GM20000 (cell line): ENCODE data around the gene OR7C2.
"Not testable (repeated sequence)": the region's sequence is repeated elsewhere in the genome, so short reads cannot be mapped to it uniquely, and the experiment has no call there.

Experiments used
- DNase-seq: peaks from one replicate; pipeline ENCODE4 v3.0.0; 2012; ENCODE audit warnings: low spot score
- CTCF ChIP-seq: IDR thresholded peaks from 2 replicates; pipeline ENCODE4 v1.5.1; 2012; ENCODE audit warnings: mild to moderate bottlenecking, control low read depth; ENCODE audit errors: extremely low read depth, missing control alignments

OR7C2 gene

GRCh38 chr19:14943601-14944000 is 2.3 kb downstream of the OR7C2 start:
- DNase-seq, result peak; percentile 54
- TF ChIP-seq CTCF, result no peak

- DNase-seq, result no peak
- TF ChIP-seq CTCF, result no peak
Observed at GRCh38 chr19:14944456-14944855, 3.2 kb downstream of the OR7C2 start.

GRCh38 chr19:14949413-14949812 is 8.1 kb downstream of the OR7C2 start:
- DNase-seq, result not testable (repeated sequence)

GRCh38 chr19:14949876-14950275 is 8.6 kb downstream of the OR7C2 start:
- TF ChIP-seq CTCF, result no peak
- DNase-seq, result no peak

GRCh38 chr19:14950421-14950820 is 9.1 kb downstream of the OR7C2 start:
- no peak for DNase-seq
- no peak for TF ChIP-seq CTCF

- TF ChIP-seq CTCF, result no peak
- DNase-seq, result no peak
Observed at GRCh38 chr19:14952767-14953166, 11.5 kb downstream of the OR7C2 start.

GRCh38 chr19:14954071-14954655 is 12.9 kb downstream of the OR7C2 start:
- TF ChIP-seq CTCF, result no peak
- no peak for DNase-seq

- TF ChIP-seq CTCF, result no peak
- no peak for DNase-seq
Observed at GRCh38 chr19:14957464-14957863, 16.2 kb downstream of the OR7C2 start.
